Measurements from ENCODE around the gene OR51B6.
"Not testable (repeated sequence)": the region's sequence is repeated elsewhere in the genome, so short reads cannot be mapped to it uniquely, and the experiment has no call there.

The OR51B6 gene

DNA sequence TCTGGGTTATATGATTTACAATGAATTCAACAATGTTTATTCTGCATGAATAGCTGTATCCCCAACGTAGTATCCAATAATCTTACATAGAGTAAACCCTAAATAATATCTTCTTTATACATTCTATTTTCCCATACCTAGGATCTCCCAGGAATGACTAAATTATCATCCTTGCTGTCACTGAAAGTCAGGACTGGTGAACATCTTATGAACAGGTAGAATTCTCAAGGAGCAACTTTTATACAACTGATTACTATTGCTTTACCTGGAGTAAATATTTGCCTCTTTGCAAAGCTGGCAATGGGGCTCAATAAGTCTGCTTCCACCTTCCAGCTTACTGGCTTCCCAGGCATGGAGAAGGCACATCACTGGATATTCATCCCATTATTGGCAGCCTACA lies at the start of gene OR51B6:
Gene OR51B6 (plus strand): TSS at position 301 of the 400 bp plus-strand sequence. CDS start 0 bp downstream, at position 301.
- DNase-seq: no peak

DNA sequence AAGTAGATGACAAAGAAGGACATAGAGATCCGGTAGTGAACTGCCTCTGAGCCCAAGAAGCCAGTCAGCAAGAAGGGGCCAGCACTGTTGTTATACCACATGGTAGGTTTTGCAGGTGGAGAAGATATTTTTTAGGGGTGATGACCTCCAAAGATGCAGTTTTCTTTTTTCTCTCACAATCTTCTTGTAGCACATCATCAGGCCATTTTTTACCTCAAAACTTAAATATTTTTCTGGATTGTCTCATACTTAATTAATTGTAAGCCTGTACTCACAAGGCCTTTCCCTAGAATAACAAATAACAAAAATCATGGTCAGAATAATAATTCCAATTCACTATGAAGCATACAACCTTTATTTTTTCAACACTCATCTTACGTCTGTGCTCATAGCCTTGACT lies 49.5 kb upstream of the OR51B6 start, which contains the start of gene OR51B4:
Gene OR51B4 (minus strand): TSS at position 101 of the 400 bp plus-strand sequence. CDS start 0 bp downstream, at position 101.
- no peak for DNase-seq

DNA sequence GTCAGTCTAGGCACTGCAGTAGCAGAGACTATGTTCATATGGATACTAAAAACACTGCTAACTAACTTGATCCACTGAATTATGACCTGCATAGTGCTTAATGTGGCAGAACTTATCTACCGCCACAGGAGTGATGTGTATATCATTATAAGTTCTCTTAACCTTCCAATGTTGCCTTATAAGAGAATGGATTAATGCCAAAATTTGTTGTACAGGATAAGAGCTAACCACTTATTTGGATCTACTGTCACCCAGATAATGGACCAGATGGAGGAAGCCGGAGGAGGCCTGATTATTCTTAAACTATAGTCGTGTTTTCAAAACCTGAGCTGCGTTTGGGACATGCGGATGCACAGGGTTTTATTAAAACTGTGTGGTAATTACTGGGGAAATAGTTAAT lies 47.7 kb upstream of the OR51B6 start:
- no peak for DNase-seq

GRCh38 chr11:5304046-5304445 lies 47.3 kb upstream of the OR51B6 start:
- DNase-seq: no peak

GRCh38 chr11:5307256-5308019 lies 43.9 kb upstream of the OR51B6 start:
- no peak for DNase-seq

DNA sequence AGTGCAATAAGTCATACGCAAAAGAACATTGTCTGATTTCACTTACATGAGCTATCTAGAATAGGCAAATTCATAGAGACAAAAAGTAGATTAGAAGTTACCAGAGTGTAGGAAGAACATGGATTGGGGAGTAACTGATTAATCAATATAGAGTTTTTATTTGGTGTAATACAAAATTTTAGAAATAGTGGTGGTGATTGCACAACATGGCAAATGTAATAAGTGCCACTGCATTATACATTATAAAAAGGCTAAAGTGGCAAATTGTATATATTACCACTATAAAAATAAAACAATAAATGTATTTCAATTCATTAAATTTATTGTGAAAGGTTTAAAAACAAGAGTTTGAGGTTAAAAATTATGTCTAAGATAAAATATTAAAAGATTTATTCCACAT lies 40.9 kb upstream of the OR51B6 start:
- no peak for DNase-seq

DNA sequence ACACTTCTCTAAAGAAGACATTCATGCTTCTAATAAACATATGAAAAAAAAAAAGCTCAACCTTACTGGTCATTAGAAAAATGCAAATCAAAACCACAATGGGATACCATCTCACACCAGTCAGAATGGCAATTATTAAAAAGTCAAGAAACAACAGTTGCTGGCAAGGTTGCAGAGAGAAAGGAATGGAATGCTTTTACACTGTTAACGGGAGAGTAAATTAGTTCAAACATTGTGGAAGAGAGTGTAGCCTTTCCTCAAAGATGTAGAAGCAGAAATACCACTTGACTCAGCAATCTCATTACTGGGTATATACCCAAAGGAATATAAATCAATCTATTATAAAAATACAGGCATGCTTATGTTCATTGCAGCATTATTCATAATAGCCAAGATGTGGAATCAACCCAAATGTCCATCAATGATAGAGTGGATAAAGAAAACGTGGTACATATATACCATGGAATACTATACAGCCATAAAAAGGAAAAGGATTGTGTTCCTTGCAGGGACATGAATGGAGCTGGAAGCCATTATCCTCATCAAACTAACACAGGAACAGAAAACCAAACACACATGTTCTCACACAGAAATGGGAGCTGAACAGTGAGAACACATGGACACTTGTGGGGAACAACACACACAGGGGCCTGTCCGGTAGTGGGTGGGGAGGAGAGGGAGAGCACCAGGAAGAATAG lies 37.8 kb upstream of the OR51B6 start:
- not testable (repeated sequence) for DNase-seq

GRCh38 chr11:5317292-5317691 lies 34.0 kb upstream of the OR51B6 start:
- DNase-seq: no peak

DNA sequence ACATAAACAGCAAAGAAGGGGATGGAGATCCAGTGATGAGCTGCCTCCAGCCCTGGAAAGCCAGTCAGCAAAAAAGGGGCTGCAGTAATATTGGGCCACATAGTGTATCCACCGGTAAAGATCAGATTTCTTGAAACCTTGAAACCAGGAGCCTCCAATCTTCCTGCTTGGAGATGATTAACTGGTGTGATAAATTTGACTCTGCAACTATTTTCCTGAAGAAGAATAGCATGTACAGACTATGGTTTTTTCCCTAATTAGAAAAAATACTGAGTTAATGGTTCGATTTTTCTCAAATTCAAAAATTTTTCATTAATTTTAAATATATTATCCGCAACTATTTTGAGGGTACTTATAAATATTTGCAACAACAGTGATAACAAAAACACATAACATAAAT lies 27.1 kb upstream of the OR51B6 start, which contains the start of gene OR51B2:
Gene OR51B2 (minus strand): TSS at position 101 of the 400 bp plus-strand sequence. CDS start 0 bp downstream, at position 101.
- DNase-seq: no peak

GRCh38 chr11:5335170-5335569 lies 16.1 kb upstream of the OR51B6 start:
- DNase-seq: no peak

- no peak for DNase-seq
Measured at GRCh38 chr11:5336331-5336730, 15.0 kb upstream of the OR51B6 start.

- DNase-seq: not testable (repeated sequence)
Measured at GRCh38 chr11:5337253-5337652, 14.1 kb upstream of the OR51B6 start.

GRCh38 chr11:5339771-5340322 lies 11.5 kb upstream of the OR51B6 start:
- DNase-seq: no peak

GRCh38 chr11:5343474-5344335 lies 7.6 kb upstream of the OR51B6 start, which contains the start of gene OR51B5:
Gene OR51B5 (minus strand): TSS chr11:5343524. CDS start chr11:5343524, 0 bp downstream.
- no peak for DNase-seq

- DNase-seq: no peak
Measured at GRCh38 chr11:5345831-5346230, 5.5 kb upstream of the OR51B6 start.

- no peak for DNase-seq
Measured at GRCh38 chr11:5348551-5349194, 2.6 kb upstream of the OR51B6 start.

DNA sequence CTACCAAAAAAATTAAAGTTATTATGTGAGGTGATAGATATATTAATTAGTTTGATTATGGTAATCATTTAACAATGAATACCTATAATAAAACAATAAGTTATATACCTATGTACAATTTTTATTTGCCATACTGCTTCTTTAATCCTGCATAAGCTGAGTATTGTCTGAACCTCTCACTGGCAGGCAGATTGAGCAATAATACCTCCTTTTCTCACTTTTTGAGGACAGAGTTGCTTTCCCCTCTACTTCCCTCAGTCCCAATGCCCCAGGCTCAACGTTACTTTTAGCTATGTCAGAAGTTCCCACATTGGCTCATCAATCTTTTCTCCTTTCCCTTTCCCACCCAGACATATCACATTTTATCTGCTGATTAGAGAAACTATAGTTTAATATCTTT lies 1.8 kb upstream of the OR51B6 start:
- DNase-seq: no peak

- DNase-seq: not testable (repeated sequence)
Measured at GRCh38 chr11:5356031-5356430, 4.7 kb downstream of the OR51B6 start.

DNA sequence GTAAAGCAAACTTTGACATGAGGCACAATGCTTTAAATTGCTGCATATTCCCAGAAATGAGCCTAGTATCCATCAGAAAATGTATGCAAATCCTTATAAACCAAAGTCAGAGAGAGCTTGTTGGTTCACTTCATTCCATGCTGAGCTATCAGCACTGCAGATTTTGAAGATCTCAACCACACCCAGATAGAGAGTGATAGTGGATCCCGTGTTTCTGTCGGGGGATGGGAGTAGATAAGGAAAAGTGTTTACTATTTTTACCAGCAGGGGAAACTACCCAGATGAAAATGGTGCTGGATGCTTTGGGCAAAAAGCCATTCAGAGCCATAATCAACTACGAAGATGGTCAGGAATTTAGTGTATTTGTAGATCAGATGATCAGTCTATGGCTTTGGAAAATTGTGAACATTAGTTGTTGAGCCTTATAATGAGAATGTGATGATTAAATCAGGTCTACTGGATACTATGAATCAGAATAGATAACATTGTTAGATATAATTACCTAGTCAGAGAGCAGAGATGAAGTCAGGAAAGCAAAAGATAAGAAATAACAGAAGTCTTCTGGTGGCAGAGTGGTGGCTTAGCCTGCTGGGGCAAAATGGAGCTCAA lies 10.8 kb downstream of the OR51B6 start:
- DNase-seq: no peak

- no peak for DNase-seq
Measured at GRCh38 chr11:5363679-5364078, 12.4 kb downstream of the OR51B6 start.

- no peak for DNase-seq
Measured at GRCh38 chr11:5364214-5364613, 12.9 kb downstream of the OR51B6 start.

DNA sequence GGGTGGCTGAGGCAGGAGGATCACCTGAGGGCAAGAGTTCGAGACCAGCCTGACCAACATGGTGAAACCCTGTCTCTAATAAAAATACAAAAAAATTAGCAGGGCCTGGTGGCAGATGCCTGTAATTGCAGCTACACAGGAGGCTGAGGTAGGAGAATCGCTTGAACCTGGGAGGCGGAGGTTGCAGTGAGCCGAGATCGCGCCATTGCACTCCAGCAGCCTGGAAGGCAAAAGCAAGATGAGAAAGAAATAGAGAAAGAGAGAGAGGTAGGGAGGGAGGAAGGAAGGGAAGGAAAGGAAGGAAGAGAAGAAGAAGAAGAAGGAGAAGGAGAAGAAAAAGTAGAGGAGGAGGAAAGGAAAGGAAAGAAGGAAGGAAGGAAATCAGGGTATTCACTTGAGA lies 15.1 kb downstream of the OR51B6 start:
- not testable (repeated sequence) for DNase-seq

Measured in NCI-H2081 treated with DMSO at 0.1 percent for 48 hours (cell line).